ENCODE measurements around the gene GFER. TPM values are rescaled to one million over a fixed set of nuclear protein-coding genes. Genes with fewer than 3 reads are reported as not detected.
A peak's percentile ranks its signal among the peaks of the same experiment; 100 is the strongest.

GFER gene
- total RNA-seq (2021; fragmentation: NEBNext Ultra II Directional; extraction: Animal tissue kit (Norgen Biotek cat#: 25700)) (37.9 and 45.4 TPM in 2 replicates), polyA plus RNA-seq (2011; rRNA removed) (17.7 and 29.1 TPM in 2 replicates), polyA minus RNA-seq (2011; rRNA and poly(A)+ RNA removed) (7.9 and 10.7 TPM in 2 replicates)
- polyA plus RNA-seq (2011; cell fraction: cytosol; rRNA removed), result 19.6 TPM
- 36.4 TPM for polyA plus RNA-seq (2011; cell fraction: nucleus; rRNA removed)
- polyA plus RNA-seq (2012, experiment 1 of 2), result 34.2 to 52.3 TPM (median 47.8 TPM) in 4 replicates
- 63.8 TPM for polyA plus RNA-seq (2012, experiment 2 of 2)
- 33.8 TPM for polyA plus RNA-seq (2013, experiment 1 of 2)
- polyA plus RNA-seq (2013, experiment 2 of 2), result 33.2 TPM
- 21.6 TPM for polyA minus RNA-seq (2011; cell fraction: cytosol; rRNA and poly(A)+ RNA removed)
- polyA minus RNA-seq (2011; cell fraction: nucleus; rRNA and poly(A)+ RNA removed), result 22.6 TPM
- long read RNA-seq, experiment 1, transcript GFER-201 (3 exons, 2,345 nt), result major isoform, 5 of 19 reads
- long read RNA-seq, experiment 1, partial matches to known transcripts, result 3 of 19 reads
- long read RNA-seq, experiment 1, other reads (novel, unspliced or antisense), result 7 of 19 reads
- long read RNA-seq, experiment 2, partial matches to known transcripts, result 0 of 2 reads
- long read RNA-seq, experiment 2, other reads (novel, unspliced or antisense), result 1 of 2 reads

DNA sequence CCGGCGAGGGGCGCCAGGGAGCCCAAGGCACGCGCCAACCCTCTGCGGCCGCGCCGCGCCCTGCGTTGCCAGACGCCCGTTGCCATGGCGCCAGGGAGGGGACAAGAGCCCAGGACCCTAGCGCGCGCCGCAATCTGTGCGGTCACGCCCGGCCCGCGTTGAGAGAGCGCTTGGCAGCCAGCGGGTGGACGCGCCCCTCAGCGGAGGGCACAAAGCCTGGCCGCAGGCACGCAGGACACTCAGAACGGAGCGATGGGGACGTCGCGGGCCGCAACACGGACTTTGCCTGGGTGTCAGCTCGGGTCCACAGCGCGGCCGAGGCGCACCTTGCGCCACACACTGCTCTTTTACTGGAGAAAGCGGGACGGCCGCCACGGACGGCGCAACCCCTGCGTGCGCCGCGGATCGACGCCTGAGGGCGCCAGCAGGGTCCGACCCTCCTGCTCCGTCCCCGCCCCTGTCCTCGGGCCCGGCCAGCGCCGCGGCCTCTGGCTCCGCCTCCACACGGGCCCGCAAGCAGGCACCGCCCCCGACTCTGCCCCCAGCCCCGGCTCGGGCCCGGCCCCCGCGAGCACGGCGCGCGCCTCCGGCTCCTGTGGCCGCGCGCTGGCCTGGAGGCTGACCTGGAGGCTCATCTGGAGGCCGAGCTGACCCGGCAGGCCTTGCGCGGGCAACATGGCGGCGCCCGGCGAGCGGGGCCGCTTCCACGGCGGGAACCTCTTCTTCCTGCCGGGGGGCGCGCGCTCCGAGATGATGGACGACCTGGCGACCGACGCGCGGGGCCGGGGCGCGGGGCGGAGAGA lies at the start of gene GFER:
TSS of gene GFER (plus strand) at position 650 of the 803 bp plus-strand sequence. CDS start at position 676, 26 bp downstream.
- H2AFZ ChIP-seq (ENCODE audit: low read length), result peak within 1 kb of the TSS; percentile 15; the same call in 1 of the 2 replicates
- H3K23me2 ChIP-seq (ENCODE audit: low read depth, low read length), result peaks cover 26% of the 10 kb centered on the region
- no peak within 1 kb of the TSS for H2BK120ac ChIP-seq (replicated peaks; ENCODE audit: low read depth, low read length)
- H3K23ac ChIP-seq (ENCODE audit: insufficient read length), result no peak within 1 kb of the TSS
- H3K4me1 ChIP-seq (replicated peaks in 1 of 4; ENCODE audit: control insufficient read depth in 3 of 4, insufficient read depth in 4 of 4, low read length in 3 of 4), result peaks cover 3 to 41% (median 26%) of the 10 kb centered on the region in 4 experiments
- peaks cover 8 to 45% (median 43%) of the 10 kb centered on the region in 4 experiments; a peak in 6 of 7 replicates for H3K27me3 ChIP-seq (replicated peaks in 1 of 4; ENCODE audit: control insufficient read depth in 3 of 4, extremely low read depth in 1 of 4, insufficient read depth in 3 of 4, low read length in 3 of 4)
- H3K27ac ChIP-seq (ENCODE audit: low read depth, low read length), result peak within 1 kb of the TSS; percentile 43; the same call in 1 of the 2 replicates
- no peak within 1 kb of the TSS for H3K14ac ChIP-seq (ENCODE audit: insufficient read length)
- ChIA-PET POLR2A (ENCODE audit: partially characterized antibody) (interaction anchor here (0.9 to 28.2 kb wide), 10 partner anchors 9 to 206 kb away, joined by 3 to 736 read pairs (median 4); partner anchors contain the start of genes NDUFB10, NTHL1, RNF151 and RPS2), CTCF (ENCODE audit: partially characterized antibody) (interaction anchor here (1.5 to 3.1 kb wide), 2 partner anchors 10 to 20 kb away, joined by 4 to 8 read pairs; no protein-coding TSS in a partner anchor)
- peaks cover 0 to 9% of the 10 kb centered on the region in 2 experiments; a peak in 1 of 4 replicates for H3K79me2 ChIP-seq (ENCODE audit: control insufficient read depth in 1 of 2, insufficient read depth in 2 of 2, low read length in 2 of 2)
- H3K36me3 ChIP-seq (ENCODE audit: control insufficient read depth in 2 of 4, insufficient read depth in 4 of 4, low read length in 3 of 4), result peaks cover 2 to 5% (median 3%) of the 10 kb centered on the region in 4 experiments; a peak in 3 of 8 replicates
- WGBS, 2 experiments (ENCODE audit: extremely low coverage in 1 of 2, insufficient coverage in 1 of 2, insufficient read length in 1 of 2, insufficient replicate concordance in 2 of 2, low coverage in 1 of 2, low lambda C conversion rate in 2 of 2, missing lambda C conversion rate in 1 of 2), result 2% methylated on average over 75 of the region's 109 CpGs; no CpG with 5 or more reads in 1 of the 2 experiments
- H3K4me2 ChIP-seq (ENCODE audit: insufficient read depth in 1 of 2, low read depth in 2 of 2, low read length in 2 of 2), result peak within 1 kb of the TSS; percentile 58 to 97
- H2BK15ac ChIP-seq (ENCODE audit: low read length), result peak within 1 kb of the TSS; percentile 61; the same call in 1 of the 2 replicates
- peak within 1 kb of the TSS; percentile 52 to 96 (median 73) for H3K4me3 ChIP-seq (ENCODE audit: extremely low read depth in 1 of 4, insufficient read depth in 2 of 4, low read depth in 3 of 4, low read length in 4 of 4)
- DNase-seq (ENCODE audit: low read depth in 1 of 2, low spot score in 2 of 2) (peak; percentile 81 to 95), FAIRE-seq (no peak)
- H3K18ac ChIP-seq (ENCODE audit: extremely low read depth, low read length), result peak within 1 kb of the TSS; percentile 71
- H4K20me1 ChIP-seq (replicated peaks in 1 of 2; ENCODE audit: control insufficient read depth in 1 of 2, insufficient read depth in 2 of 2, low read length in 2 of 2), result peaks cover 0 to 14% of the 10 kb centered on the region in 2 experiments
- H2AK5ac ChIP-seq (ENCODE audit: low read depth, low read length), result peak within 1 kb of the TSS; percentile 86; the same call in 1 of the 2 replicates
- H3K9ac ChIP-seq (replicated peaks in 1 of 4; ENCODE audit: extremely low read depth in 1 of 4, low read depth in 3 of 4, low read length in 3 of 4), result peak within 1 kb of the TSS; percentile 70 to 91 (median 84)
- peak within 1 kb of the TSS; percentile 33 for H4K5ac ChIP-seq (ENCODE audit: insufficient read length, low read depth, low read length)
- H4K91ac ChIP-seq (replicated peaks; ENCODE audit: insufficient read length, low read length), result no peak within 1 kb of the TSS
- peak within 1 kb of the TSS; percentile 26 for H3K56ac ChIP-seq (replicated peaks; ENCODE audit: insufficient read length, low read depth, low read length)
- no peaks in the 10 kb centered on the region for H3K9me3 ChIP-seq (ENCODE audit: insufficient read depth in 2 of 2, low read depth in 1 of 2, low read length in 1 of 2)
- 0 out of 2 replicates have a peak within 1 kb of the TSS, but pooled peaks have one; percentile 50 for H2BK12ac ChIP-seq (ENCODE audit: low read depth, low read length)
- H3K79me1 ChIP-seq (ENCODE audit: low read depth, low read length), result no peaks in the 10 kb centered on the region
- peak within 1 kb of the TSS; percentile 33 for H3K4ac ChIP-seq (replicated peaks; ENCODE audit: insufficient read length, low read depth, low read length)
- peak within 1 kb of the TSS; percentile 75; the same call in 1 of the 2 replicates for H2BK5ac ChIP-seq (ENCODE audit: low read depth, low read length)
- no peak within 1 kb of the TSS for H2BK20ac ChIP-seq (ENCODE audit: low read length)
- H4K8ac ChIP-seq (ENCODE audit: extremely low read depth, insufficient read depth, low read length), result peak within 1 kb of the TSS; percentile 89
- no peak for TF ChIP-seq CBX8 (IDR thresholded peaks at IDR 0.05; ENCODE audit: borderline replicate concordance, low read depth, low read length)
- no peak for TF ChIP-seq SAP30 (IDR thresholded peaks at IDR 0.05; ENCODE audit: insufficient read depth, insufficient replicate concordance, low read length)
- TF ChIP-seq BRCA1 (IDR thresholded peaks at IDR 0.05; ENCODE audit: low read depth, low read length), result no peak
- no peak for TF ChIP-seq TEAD4 (IDR thresholded peaks at IDR 0.05; ENCODE audit: low read depth, low read length)
- peak; percentile 41; the same call in 1 of the 2 replicates for TF ChIP-seq POLR2AphosphoS5 (IDR thresholded peaks at IDR 0.05; ENCODE audit: low read depth, low read length)
- TF ChIP-seq CBX5 (IDR thresholded peaks at IDR 0.05; ENCODE audit: low read depth, low read length), result no peak
- no peak for TF ChIP-seq TAF7 (optimal IDR thresholded peaks at IDR 0.05; ENCODE audit: borderline replicate concordance, low read depth, low read length)
- no peak for TF ChIP-seq SP2 (IDR thresholded peaks at IDR 0.05; ENCODE audit: low read length)
